HL-60/S4 treated with phorbol 12-myristate 13-acetate at 8.2 ng/mL for 4 days and 3 days (cell line): ENCODE data around the gene BOLL.
"Not testable (repeated sequence)": the region's sequence is repeated elsewhere in the genome, so short reads cannot be mapped to it uniquely, and the experiment has no call there.

Source experiments
- in situ Hi-C: fragments of 300-500 bp; cut with MboI; formaldehyde crosslinking; loops from 2 replicates; pipeline ENCODE4 v1.15.0; 2022; ENCODE audit warnings: low sequenced_read_pairs

The BOLL gene

GRCh38 chr2:197784956-197785941, at the start of gene BOLL:
Gene BOLL, minus strand, starts transcription at chr2:197785319. Its CDS starts 3,469 bp downstream, at chr2:197781850.
- in situ Hi-C loops, result no loop called here

GRCh38 chr2:197834771-197835170, 49.7 kb upstream of the BOLL start:
- in situ Hi-C loops, result not testable (repeated sequence)

- in situ Hi-C loops, result no loop called here
These were observed 43.5 kb upstream of the BOLL start for GRCh38 chr2:197828464-197829135.

GRCh38 chr2:197827618-197828017, 42.5 kb upstream of the BOLL start:
- in situ Hi-C loops, result no loop called here

- in situ Hi-C loops, result loop anchor here (25.0 kb wide), 1 partner anchor 315 kb away; no protein-coding TSS in a partner anchor
These were observed 37.2 kb upstream of the BOLL start for GRCh38 chr2:197822333-197822732.

GRCh38 chr2:197821550-197822289, 36.6 kb upstream of the BOLL start:
- in situ Hi-C loops, result loop anchor here (25.0 kb wide), 1 partner anchor 316 kb away; no protein-coding TSS in a partner anchor

GRCh38 chr2:197814526-197814925, 29.4 kb upstream of the BOLL start:
- in situ Hi-C loops, result loop anchor here (25.0 kb wide), 1 partner anchor 323 kb away; no protein-coding TSS in a partner anchor

- in situ Hi-C loops, result loop anchor here (25.0 kb wide), 1 partner anchor 324 kb away; no protein-coding TSS in a partner anchor
These were observed 28.1 kb upstream of the BOLL start for GRCh38 chr2:197813093-197813787.

- in situ Hi-C loops, result loop anchor here (25.0 kb wide), 1 partner anchor 327 kb away; no protein-coding TSS in a partner anchor
These were observed 25.4 kb upstream of the BOLL start for GRCh38 chr2:197810491-197810890.

GRCh38 chr2:197810016-197810415, 24.9 kb upstream of the BOLL start:
- in situ Hi-C loops, result loop anchor here (25.0 kb wide), 1 partner anchor 327 kb away; no protein-coding TSS in a partner anchor

- in situ Hi-C loops, result loop anchor here (25.0 kb wide), 1 partner anchor 328 kb away; no protein-coding TSS in a partner anchor
These were observed 23.9 kb upstream of the BOLL start for GRCh38 chr2:197809064-197809463.

GRCh38 chr2:197805715-197806633, 20.9 kb upstream of the BOLL start:
- in situ Hi-C loops, result loop anchor here (25.0 kb wide), 1 partner anchor 331 kb away; no protein-coding TSS in a partner anchor

GRCh38 chr2:197804758-197805714, 19.9 kb upstream of the BOLL start:
- in situ Hi-C loops, result loop anchor here (25.0 kb wide), 1 partner anchor 332 kb away; no protein-coding TSS in a partner anchor

- in situ Hi-C loops, result loop anchor here (25.0 kb wide), 1 partner anchor 333 kb away; no protein-coding TSS in a partner anchor
These were observed 19.1 kb upstream of the BOLL start, which contains the start of gene PLCL1 for GRCh38 chr2:197804049-197804757. Gene PLCL1, plus strand, starts transcription at chr2:197804593.

- in situ Hi-C loops, result loop anchor here (25.0 kb wide), 1 partner anchor 334 kb away; no protein-coding TSS in a partner anchor
These were observed 17.9 kb upstream of the BOLL start for GRCh38 chr2:197803033-197803444.

- in situ Hi-C loops, result loop anchor here (25.0 kb wide), 1 partner anchor 336 kb away; no protein-coding TSS in a partner anchor
These were observed 15.9 kb upstream of the BOLL start for GRCh38 chr2:197801033-197801432.

- in situ Hi-C loops, result loop anchor here (25.0 kb wide), 1 partner anchor 337 kb away; no protein-coding TSS in a partner anchor
These were observed 15.0 kb upstream of the BOLL start for GRCh38 chr2:197800091-197800490.
